Embryonic facial prominence (tissue), 1 donor: ENCODE results near the gene DCUN1D2.

Experiments used
- DNase-seq: peaks from one replicate; pipeline ENCODE4 v3.0.0-alpha.2; 2016; ENCODE audit errors: extremely low spot score

DCUN1D2 gene

DNA sequence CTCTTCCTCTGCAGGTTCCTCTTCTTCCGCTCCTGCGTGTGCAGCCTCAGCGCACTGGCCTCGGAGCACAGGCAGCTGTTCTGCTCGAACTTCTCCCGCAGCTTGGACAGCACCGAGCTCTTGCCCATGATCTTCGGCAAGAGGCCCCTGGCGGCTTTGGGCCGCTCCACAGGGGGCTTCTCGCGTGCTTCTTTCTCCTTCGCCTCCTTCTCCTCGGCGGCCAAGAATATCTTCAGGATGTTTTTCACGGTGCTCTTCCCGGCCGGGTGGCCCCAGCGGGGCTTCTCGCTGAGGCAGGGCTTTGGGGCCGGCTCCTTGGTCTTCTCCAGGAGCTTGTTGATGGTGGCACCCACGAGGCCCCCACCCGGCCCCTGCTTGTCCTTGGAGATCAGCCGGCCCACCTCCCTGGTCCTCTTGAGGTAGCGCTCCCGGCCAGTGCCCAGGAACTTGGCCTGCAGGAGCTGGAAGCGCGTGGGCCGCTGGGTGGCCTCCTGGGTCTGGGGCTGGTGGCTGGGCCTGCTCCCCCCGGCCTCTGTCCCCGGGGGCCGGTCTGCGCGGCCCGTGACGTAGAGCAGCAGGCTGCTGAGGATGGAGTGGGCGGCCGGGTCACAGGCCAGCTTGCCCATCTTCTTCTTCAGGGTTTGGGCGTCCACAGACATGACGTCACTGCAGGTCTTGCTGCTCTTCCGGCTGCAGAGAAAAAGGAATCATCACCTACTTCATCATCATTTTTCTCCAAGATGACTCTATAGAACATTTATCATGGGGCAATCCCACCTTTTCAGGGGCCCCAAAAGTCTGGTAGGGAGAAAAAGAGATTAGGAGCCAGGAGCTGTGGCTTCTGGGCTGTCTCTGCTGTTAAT, 82.7 kb downstream of the DCUN1D2 start:
- no peak for DNase-seq

DNA sequence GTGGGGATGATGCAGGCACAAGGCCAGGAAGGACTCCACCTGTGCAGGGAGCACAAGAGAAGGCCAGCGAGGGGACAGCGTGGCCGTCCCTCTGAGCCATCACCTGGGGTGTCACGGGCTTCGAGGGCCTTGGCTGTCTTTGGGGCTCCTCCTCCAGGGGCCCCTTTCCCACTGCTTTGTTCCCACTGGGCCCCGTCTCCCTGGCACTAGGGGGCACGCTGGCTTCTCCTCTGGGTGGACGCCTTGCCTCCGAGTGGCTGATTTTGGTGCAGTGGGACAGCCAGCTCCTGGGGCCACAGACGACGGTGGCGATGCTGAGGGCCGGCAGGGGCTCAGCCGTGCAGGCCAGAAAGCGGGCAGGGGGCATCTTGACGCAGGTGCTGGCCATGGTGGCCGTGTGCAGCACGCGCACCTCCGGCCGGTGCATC, 83.4 kb downstream of the DCUN1D2 start:
- DNase-seq = no peak

DNA sequence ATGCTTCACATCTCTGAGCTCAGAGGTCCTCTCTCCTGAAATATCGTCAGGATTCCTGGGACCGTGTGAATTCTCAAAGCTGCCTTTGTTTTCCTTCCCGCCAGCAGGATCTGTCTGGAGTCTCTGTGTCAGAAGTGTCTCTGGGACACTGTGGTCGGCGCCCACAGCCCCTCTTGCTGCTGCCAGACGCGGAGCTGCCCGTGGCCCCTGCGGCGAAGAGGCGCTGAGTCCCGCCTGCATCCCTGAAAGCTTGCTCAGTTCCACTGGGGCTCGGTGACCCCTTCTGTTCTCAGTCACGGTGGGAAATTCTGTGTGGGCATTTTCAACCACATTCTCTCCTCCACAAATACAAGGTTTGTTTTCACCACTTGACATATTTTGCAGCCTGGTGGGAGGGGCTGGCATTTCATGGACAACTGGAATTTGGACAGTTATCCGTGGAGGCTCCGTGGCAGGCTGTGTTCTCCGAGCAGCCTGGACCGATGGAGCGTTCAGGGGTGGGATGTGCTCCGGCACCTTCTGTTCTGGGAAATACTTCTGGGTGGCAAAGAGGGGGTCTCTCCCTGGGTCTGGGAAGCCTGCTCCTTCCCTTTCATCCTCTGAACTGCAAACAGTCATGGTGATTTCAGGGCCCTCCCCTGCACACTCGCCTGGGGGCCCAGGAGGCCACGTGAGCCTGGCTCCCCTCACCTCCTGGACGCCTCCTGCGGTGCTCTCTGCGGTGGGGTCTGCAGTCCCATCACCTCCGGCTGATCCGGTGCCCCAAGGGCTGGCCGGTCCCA, 84.0 kb downstream of the DCUN1D2 start:
- no peak for DNase-seq
